SK-N-SH (cell line): ENCODE measurements around the gene HTT.

Experiments used
- CTCF ChIP-seq: fragments of 200-600 bp; sonication (generic); IDR thresholded peaks from 2 replicates; pipeline ENCODE4 v1.6.1; 2017; ENCODE audit warnings: antibody characterized with exemption, mild to moderate bottlenecking, moderate library complexity
- REST ChIP-seq: IDR thresholded peaks from 2 replicates; pipeline ENCODE4 v1.6.1; 2012; ENCODE audit warnings: mild to moderate bottlenecking, low read depth, low read length, moderate library complexity
- SIN3A ChIP-seq: IDR thresholded peaks from 2 replicates; pipeline ENCODE4 v1.6.1; 2012; ENCODE audit warnings: low read depth, mild to moderate bottlenecking, low read length, moderate library complexity, borderline replicate concordance

DNA sequence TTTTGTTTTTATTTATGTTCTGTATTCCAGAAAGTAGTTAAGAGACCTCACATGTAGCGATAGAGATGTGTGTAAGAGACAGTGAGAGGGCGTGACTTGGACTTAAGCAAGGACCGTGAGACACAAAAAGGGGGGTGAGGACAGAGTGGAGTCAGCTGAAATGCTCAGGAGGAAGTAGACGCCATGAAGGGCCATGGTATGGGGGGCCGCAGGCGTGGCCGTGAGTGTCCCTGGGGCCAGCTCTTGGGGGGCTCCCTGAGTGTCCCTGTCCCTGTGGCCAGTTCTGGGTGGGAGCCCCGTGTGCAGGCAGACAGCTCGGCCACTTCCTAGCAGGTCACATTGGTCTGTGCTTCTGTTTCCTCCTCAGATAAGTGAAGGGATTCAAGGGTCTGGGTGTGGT lies 151.5 kb downstream of the HTT start:
- TF ChIP-seq CTCF (no peak), REST (no peak), SIN3A (no peak)
